ENCODE results near the gene THSD7B.
"Not testable (repeated sequence)": the region's sequence is repeated elsewhere in the genome, so short reads cannot be mapped to it uniquely, and the experiment has no call there.

Gene THSD7B

GRCh38 chr2:137321566-137321965 is 556.2 kb downstream of the THSD7B start:
- no peak for TF ChIP-seq CTCF (IDR thresholded peaks at IDR 0.05; ENCODE audit: borderline replicate concordance, control extremely low read depth, extremely low read depth, insufficient read depth, missing control alignments)
- no peak for DNase-seq (ENCODE audit: low spot score)
- in situ Hi-C loops (cut with MboI; ENCODE audit: low sequenced_read_pairs, unreplicated experiment): no loop called here

- in situ Hi-C loops (cut with MboI; ENCODE audit: low sequenced_read_pairs, unreplicated experiment); DNase-seq (ENCODE audit: low spot score): not testable (repeated sequence)
Measured at GRCh38 chr2:137331562-137331961, 566.2 kb downstream of the THSD7B start.

- no peak for TF ChIP-seq CTCF (IDR thresholded peaks at IDR 0.05; ENCODE audit: borderline replicate concordance, control extremely low read depth, extremely low read depth, insufficient read depth, missing control alignments)
- DNase-seq (ENCODE audit: low spot score): no peak
- in situ Hi-C loops (cut with MboI; ENCODE audit: low sequenced_read_pairs, unreplicated experiment): no loop called here
Measured at GRCh38 chr2:137333386-137334165, 568.2 kb downstream of the THSD7B start.

- no peak for DNase-seq (ENCODE audit: low spot score)
- in situ Hi-C loops (cut with MboI; ENCODE audit: low sequenced_read_pairs, unreplicated experiment): no loop called here
- no peak for TF ChIP-seq CTCF (IDR thresholded peaks at IDR 0.05; ENCODE audit: borderline replicate concordance, control extremely low read depth, extremely low read depth, insufficient read depth, missing control alignments)
Measured at GRCh38 chr2:137336067-137336466, 570.7 kb downstream of the THSD7B start.

- no peak for DNase-seq (ENCODE audit: low spot score)
- in situ Hi-C loops (cut with MboI; ENCODE audit: low sequenced_read_pairs, unreplicated experiment): no loop called here
- no peak for TF ChIP-seq CTCF (IDR thresholded peaks at IDR 0.05; ENCODE audit: borderline replicate concordance, control extremely low read depth, extremely low read depth, insufficient read depth, missing control alignments)
Measured at GRCh38 chr2:137339051-137339450, 573.7 kb downstream of the THSD7B start.

- no peak for DNase-seq (ENCODE audit: low spot score)
- no peak for TF ChIP-seq CTCF (IDR thresholded peaks at IDR 0.05; ENCODE audit: borderline replicate concordance, control extremely low read depth, extremely low read depth, insufficient read depth, missing control alignments)
- in situ Hi-C loops (cut with MboI; ENCODE audit: low sequenced_read_pairs, unreplicated experiment): no loop called here
Measured at GRCh38 chr2:137345994-137346393, 580.6 kb downstream of the THSD7B start.

GRCh38 chr2:137348301-137348700 is 583.0 kb downstream of the THSD7B start:
- TF ChIP-seq CTCF (IDR thresholded peaks at IDR 0.05; ENCODE audit: borderline replicate concordance, control extremely low read depth, extremely low read depth, insufficient read depth, missing control alignments): no peak
- no peak for DNase-seq (ENCODE audit: low spot score)
- in situ Hi-C loops (cut with MboI; ENCODE audit: low sequenced_read_pairs, unreplicated experiment): no loop called here

Data from GM13976 (cell line).